OCI-LY7 (cell line): Measurements from ENCODE around the gene LAMA1. TPM values are rescaled to one million over a fixed set of nuclear protein-coding genes. Genes with fewer than 3 reads are reported as not detected.

Experiments
- BruUV-seq: library from RNA; stranded (reverse); fragments of 400-500 nt; replicated peaks from 2 replicates; lab custom pipeline; 2021; lab: Mats Ljungman, UMichigan
- CTCF ChIA-PET: fragments of 300-600 bp; sonication (Branson Sonifier 250); formaldehyde crosslinking; loops from one replicate; lab custom pipeline; 2022; ENCODE audit warnings: antibody characterized with exemption; ENCODE audit not compliant: unreplicated experiment; lab: Charles Lee
- POLR2A ChIA-PET: fragments of 300-600 bp; sonication (Branson Sonifier 250); formaldehyde crosslinking; loops from one replicate; lab custom pipeline; 2022; ENCODE audit warnings: antibody characterized with exemption; lab: Charles Lee
- DNase-seq: peaks from one replicate; pipeline ENCODE4 v3.0.0-alpha.2; 2015; ENCODE audit warnings: low spot score
- H2AFZ ChIP-seq: fragments of 200-600 bp; sonication (generic), shearing (Covaris generic); 2 replicates; pipeline ENCODE4 v1.6.1; 2014; ENCODE audit warnings: mild to moderate bottlenecking, antibody characterized with exemption, low read length, moderate library complexity
- H3K27ac ChIP-seq: fragments of 200-600 bp; sonication (generic); 2 replicates; pipeline ENCODE4 v1.5.1; 2014; ENCODE audit warnings: mixed run types, low read depth, mild to moderate bottlenecking, moderate library complexity, low read length, inconsistent platforms; ENCODE audit not compliant: poor library complexity, severe bottlenecking
- H3K36me3 ChIP-seq: fragments of 200-600 bp; sonication (generic); 2 replicates; pipeline ENCODE4 v1.6.1; 2014; ENCODE audit warnings: mild to moderate bottlenecking, antibody characterized with exemption, low read length, moderate library complexity, mixed read lengths; ENCODE audit not compliant: insufficient read depth
- H3K4me1 ChIP-seq: fragments of 200-600 bp; sonication (generic); 2 replicates; pipeline ENCODE4 v1.5.1; 2014; ENCODE audit warnings: mild to moderate bottlenecking, low read length; ENCODE audit not compliant: insufficient read depth, poor library complexity, severe bottlenecking
- H3K4me2 ChIP-seq: fragments of 200-600 bp; sonication (generic); 2 replicates; pipeline ENCODE4 v1.6.1; 2014; ENCODE audit warnings: mild to moderate bottlenecking, low read length
- H3K4me3 ChIP-seq: fragments of 200-600 bp; sonication (generic); 2 replicates; pipeline ENCODE4 v1.5.1; 2014; ENCODE audit warnings: mild to moderate bottlenecking, low read depth, low read length; ENCODE audit not compliant: poor library complexity, severe bottlenecking
- H3K79me2 ChIP-seq: fragments of 200-600 bp; sonication (generic); 2 replicates; pipeline ENCODE4 v1.6.1; 2016; ENCODE audit warnings: low read depth, mild to moderate bottlenecking, low read length, moderate library complexity, mixed read lengths; ENCODE audit not compliant: insufficient read depth
- H3K9me2 ChIP-seq: fragments of 200-600 bp; sonication (generic); 2 replicates; pipeline ENCODE4 v1.6.1; 2016; ENCODE audit warnings: mild to moderate bottlenecking, low read length, mixed read lengths; ENCODE audit not compliant: insufficient read depth
- H3K9me3 ChIP-seq: fragments of 200-600 bp; sonication (generic); 2 replicates; pipeline ENCODE4 v1.6.1; 2014; ENCODE audit warnings: mild to moderate bottlenecking, mixed run types, low read length, mixed read lengths
- H4K20me1 ChIP-seq: fragments of 200-600 bp; sonication (generic); 2 replicates; pipeline ENCODE4 v1.6.1; 2014; ENCODE audit warnings: mild to moderate bottlenecking, antibody characterized with exemption, low read length, moderate library complexity, mixed read lengths; ENCODE audit not compliant: insufficient read depth
- EZH2phosphoT487 ChIP-seq: fragments of 200-600 bp; sonication (generic); IDR thresholded peaks from 2 replicates; pipeline ENCODE4 v1.6.1; 2018; ENCODE audit warnings: low read depth, borderline replicate concordance, mild to moderate bottlenecking, mixed run types, antibody characterized with exemption, low read length, moderate library complexity, mixed read lengths
- intact Hi-C: fragments of 100-400 bp; cut with micrococcal nuclease; formaldehyde crosslinking; loops from one replicate; pipeline ENCODE4 v1.10.0; 2022; ENCODE audit not compliant: unreplicated experiment
- total RNA-seq, 2 experiments: library from RNA; depleted of rRNA in 1 of 2; stranded (reverse); fragments of >200 nt in 1 of 2; shearing (Covaris generic) in 1 of 2; gene quantifications; 2 replicates each; pipeline ENCODE4 v1.2.3, GENCODE V29; 2014 to 2022
- TF ChIP-seq, protein P1 (sequence below): fragments of 200-600 bp; sonication (generic); conservative IDR thresholded peaks from 2 replicates; pipeline ENCODE4 v1.5.1; 2014; ENCODE audit warnings: mild to moderate bottlenecking, antibody characterized with exemption, low read length, moderate library complexity, mixed read lengths

LAMA1 gene
- total RNA-seq, 2 experiments from 2014 or later: not detected

DNA sequence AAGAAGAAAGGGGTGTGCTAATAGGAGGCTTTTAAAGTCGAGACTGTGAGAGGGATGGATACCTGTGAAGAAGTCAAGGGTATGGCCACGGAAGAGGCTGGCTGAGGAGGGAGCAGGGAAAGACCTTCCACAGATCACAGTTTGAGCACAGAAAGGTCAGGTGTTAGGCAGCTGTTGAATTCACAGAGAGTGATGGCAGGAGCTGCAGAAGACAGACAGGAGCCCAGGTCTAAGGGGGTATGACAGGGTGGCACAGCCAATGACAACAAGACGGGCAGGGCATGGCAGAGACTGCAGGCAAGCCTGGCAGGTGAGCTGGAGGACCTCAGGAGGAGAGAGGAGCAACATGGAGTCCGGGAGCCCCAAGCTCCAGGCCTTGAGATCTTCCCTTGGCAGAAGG is 163.1 kb downstream of the LAMA1 start:
- intact Hi-C loops: no loop called here
- Histone ChIP-seq H3K27ac (no peak overlapping the region), H3K9me2 (no peaks in the 10 kb centered on the region), H3K36me3 (no peaks in the 10 kb centered on the region), H3K79me2 (no peaks in the 10 kb centered on the region), H3K4me1 (no peaks in the 10 kb centered on the region), H4K20me1 (no peaks in the 10 kb centered on the region), H3K4me2 (no peak overlapping the region), H2AFZ (no peak overlapping the region), H3K9me3 (no peaks in the 10 kb centered on the region), H3K4me3 (no peak overlapping the region)
- no TSS peak for BruUV-seq
- ChIA-PET CTCF (no interaction called here), POLR2A (no interaction called here)
- DNase-seq: no peak
- TF ChIP-seq, protein P1, sequence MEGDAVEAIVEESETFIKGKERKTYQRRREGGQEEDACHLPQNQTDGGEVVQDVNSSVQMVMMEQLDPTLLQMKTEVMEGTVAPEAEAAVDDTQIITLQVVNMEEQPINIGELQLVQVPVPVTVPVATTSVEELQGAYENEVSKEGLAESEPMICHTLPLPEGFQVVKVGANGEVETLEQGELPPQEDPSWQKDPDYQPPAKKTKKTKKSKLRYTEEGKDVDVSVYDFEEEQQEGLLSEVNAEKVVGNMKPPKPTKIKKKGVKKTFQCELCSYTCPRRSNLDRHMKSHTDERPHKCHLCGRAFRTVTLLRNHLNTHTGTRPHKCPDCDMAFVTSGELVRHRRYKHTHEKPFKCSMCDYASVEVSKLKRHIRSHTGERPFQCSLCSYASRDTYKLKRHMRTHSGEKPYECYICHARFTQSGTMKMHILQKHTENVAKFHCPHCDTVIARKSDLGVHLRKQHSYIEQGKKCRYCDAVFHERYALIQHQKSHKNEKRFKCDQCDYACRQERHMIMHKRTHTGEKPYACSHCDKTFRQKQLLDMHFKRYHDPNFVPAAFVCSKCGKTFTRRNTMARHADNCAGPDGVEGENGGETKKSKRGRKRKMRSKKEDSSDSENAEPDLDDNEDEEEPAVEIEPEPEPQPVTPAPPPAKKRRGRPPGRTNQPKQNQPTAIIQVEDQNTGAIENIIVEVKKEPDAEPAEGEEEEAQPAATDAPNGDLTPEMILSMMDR: no peak
- no peak for TF ChIP-seq EZH2phosphoT487

- CTCF ChIA-PET: no interaction called here
- H3K9me2 ChIP-seq: no peaks in the 10 kb centered on the region
- no peaks in the 10 kb centered on the region for H3K36me3 ChIP-seq
- no peak overlapping the region for H3K4me2 ChIP-seq
- H3K4me1 ChIP-seq: no peaks in the 10 kb centered on the region
- DNase-seq: no peak
- TF ChIP-seq, protein P1: no peak
- no peak for TF ChIP-seq EZH2phosphoT487
- no TSS peak for BruUV-seq
- no peaks in the 10 kb centered on the region for H4K20me1 ChIP-seq
- H2AFZ ChIP-seq: no peak overlapping the region
- no peak overlapping the region for H3K27ac ChIP-seq
- H3K4me3 ChIP-seq: no peak overlapping the region
- POLR2A ChIA-PET: no interaction called here
- H3K79me2 ChIP-seq: no peaks in the 10 kb centered on the region
- intact Hi-C loops: no loop called here
- H3K9me3 ChIP-seq: no peaks in the 10 kb centered on the region
These were observed 166.1 kb downstream of the LAMA1 start for GRCh38 chr18:6951336-6952090.

DNA sequence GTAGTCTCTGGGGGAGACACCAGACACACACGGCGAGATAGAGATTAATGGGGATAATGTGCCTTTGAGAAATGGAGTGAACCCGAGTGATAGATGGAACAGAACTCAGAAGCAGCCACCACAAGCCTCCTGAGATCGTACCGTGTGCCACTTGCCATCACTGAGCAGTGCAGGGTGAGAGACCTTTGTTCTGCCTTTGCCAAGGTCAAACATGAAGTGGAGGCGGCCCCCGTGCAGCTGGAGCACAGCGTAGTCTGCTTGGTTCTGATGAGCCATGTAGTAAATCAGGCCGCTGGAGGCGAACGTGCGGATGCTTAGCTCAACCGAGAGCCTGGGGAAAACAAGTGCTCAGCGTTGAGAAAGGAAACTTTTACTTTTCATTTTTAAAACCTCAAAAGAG is 167.0 kb downstream of the LAMA1 start:
- no peaks in the 10 kb centered on the region for H3K9me2 ChIP-seq
- H3K4me2 ChIP-seq: no peak overlapping the region
- H4K20me1 ChIP-seq: no peaks in the 10 kb centered on the region
- TF ChIP-seq, protein P1: no peak
- no peak for TF ChIP-seq EZH2phosphoT487
- CTCF ChIA-PET: no interaction called here
- no peak overlapping the region for H3K4me3 ChIP-seq
- BruUV-seq: no TSS peak
- no peaks in the 10 kb centered on the region for H3K9me3 ChIP-seq
- no peak for DNase-seq
- no peak overlapping the region for H2AFZ ChIP-seq
- POLR2A ChIA-PET: no interaction called here
- no peaks in the 10 kb centered on the region for H3K36me3 ChIP-seq
- H3K79me2 ChIP-seq: no peaks in the 10 kb centered on the region
- H3K4me1 ChIP-seq: no peaks in the 10 kb centered on the region
- intact Hi-C loops: no loop called here
- H3K27ac ChIP-seq: no peak overlapping the region
